ENCODE results near the gene ALCAM. TPM values are rescaled to one million over a fixed set of nuclear protein-coding genes. Genes with fewer than 3 reads are reported as not detected.

Gene ALCAM
- total RNA-seq, 4 donors from 2014 or later = 23.9 to 45.2 (median 40.5) TPM

DNA sequence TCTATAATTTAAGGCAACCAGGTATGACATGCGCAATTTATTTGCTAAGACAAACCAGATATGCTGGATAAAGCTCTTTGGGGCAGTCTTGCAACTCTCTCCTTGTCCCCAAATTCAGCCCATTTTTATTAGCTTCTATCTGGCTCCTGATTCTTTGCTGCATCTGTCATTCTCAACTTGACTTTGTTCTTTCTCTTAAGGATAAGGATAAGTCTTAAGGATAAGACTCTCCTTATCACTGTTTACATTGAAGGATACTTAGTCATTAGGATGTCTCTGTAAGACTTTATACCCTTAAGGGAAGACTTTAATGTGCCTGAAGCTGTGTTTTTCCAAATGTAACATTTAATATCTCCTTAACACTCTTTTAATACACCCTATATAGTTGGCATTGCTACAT lies 49.2 kb downstream of the ALCAM start:
- Histone ChIP-seq H3K27ac (no peak overlapping the region), H3K4me3 (no peak overlapping the region), H3K36me3 (no peaks in the 10 kb centered on the region), H3K4me1 (no peaks in the 10 kb centered on the region), H3K9me3 (no peaks in the 10 kb centered on the region), H3K27me3 (no peaks in the 10 kb centered on the region)
- DNase-seq (ENCODE audit: low spot score in 2 of 2) = no peak
- 98 to 100% methylated on average over 1 of the region's 1 CpG for WGBS, 2 donors
- no peak for TF ChIP-seq CTCF (IDR thresholded peaks at IDR 0.05)

- Histone ChIP-seq H3K4me3 (no peak overlapping the region), H3K4me1 (no peaks in the 10 kb centered on the region), H3K27me3 (no peaks in the 10 kb centered on the region), H3K9me3 (no peaks in the 10 kb centered on the region), H3K27ac (no peak overlapping the region), H3K36me3 (no peaks in the 10 kb centered on the region)
- WGBS, 2 donors = 80 to 83% methylated on average over 3 of the region's 3 CpGs
- no peak for TF ChIP-seq CTCF (IDR thresholded peaks at IDR 0.05)
- TF ChIP-seq EP300 (IDR thresholded peaks at IDR 0.05) = no peak
- TF ChIP-seq POLR2A (IDR thresholded peaks at IDR 0.05) = no peak
- no peak for DNase-seq (ENCODE audit: low spot score in 2 of 2)
Observed at GRCh38 chr3:105417525-105418289, 51.0 kb downstream of the ALCAM start.

DNA sequence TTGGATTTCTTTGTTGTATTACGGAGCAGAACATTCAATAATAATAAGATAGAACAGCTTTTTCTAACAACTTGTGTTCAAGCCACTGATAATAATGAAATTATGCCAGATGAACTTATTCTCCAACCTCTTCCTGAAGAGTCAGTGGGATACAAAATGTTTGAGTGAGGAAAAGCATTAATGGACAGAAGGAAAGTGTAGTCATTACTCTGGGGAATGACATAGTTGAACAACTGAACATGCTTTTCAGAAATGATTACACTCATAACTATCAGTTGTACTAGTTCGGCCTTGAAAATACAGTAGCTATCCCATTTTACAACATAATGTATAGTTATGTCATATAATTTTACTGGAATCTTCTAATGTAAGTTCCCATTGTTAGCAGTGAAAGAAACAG lies 55.9 kb downstream of the ALCAM start:
- Histone ChIP-seq H3K36me3 (no peaks in the 10 kb centered on the region), H3K27me3 (no peaks in the 10 kb centered on the region), H3K4me3 (no peak overlapping the region), H3K27ac (no peak overlapping the region), H3K4me1 (no peaks in the 10 kb centered on the region), H3K9me3 (no peaks in the 10 kb centered on the region)
- no peak for DNase-seq (ENCODE audit: low spot score in 2 of 2)
- WGBS, 2 donors = 67 to 78% methylated on average over 2 of the region's 2 CpGs
- TF ChIP-seq POLR2A (IDR thresholded peaks at IDR 0.05) = no peak
- TF ChIP-seq CTCF (IDR thresholded peaks at IDR 0.05) = no peak
- no peak for TF ChIP-seq EP300 (IDR thresholded peaks at IDR 0.05)

- Histone ChIP-seq H3K27ac (no peak overlapping the region), H3K4me3 (no peak overlapping the region), H3K9me3 (no peaks in the 10 kb centered on the region), H3K36me3 (no peaks in the 10 kb centered on the region), H3K4me1 (no peaks in the 10 kb centered on the region), H3K27me3 (no peaks in the 10 kb centered on the region)
- DNase-seq (ENCODE audit: low spot score in 2 of 2) = no peak
- 70 to 72% methylated on average over 2 of the region's 2 CpGs for WGBS, 2 donors
- no peak for TF ChIP-seq CTCF (IDR thresholded peaks at IDR 0.05)
- TF ChIP-seq EP300 (IDR thresholded peaks at IDR 0.05) = no peak
- TF ChIP-seq POLR2A (IDR thresholded peaks at IDR 0.05) = no peak
Observed at GRCh38 chr3:105423397-105423796, 56.7 kb downstream of the ALCAM start.

GRCh38 chr3:105424412-105425152 lies 57.9 kb downstream of the ALCAM start:
- no peak for DNase-seq (ENCODE audit: low spot score in 2 of 2)
- Histone ChIP-seq H3K9me3 (no peaks in the 10 kb centered on the region), H3K4me1 (no peaks in the 10 kb centered on the region), H3K36me3 (no peaks in the 10 kb centered on the region), H3K27ac (no peak overlapping the region), H3K27me3 (no peaks in the 10 kb centered on the region), H3K4me3 (no peak overlapping the region)
- 49 to 70% methylated on average over 2 of the region's 2 CpGs for WGBS, 2 donors
- no peak for TF ChIP-seq POLR2A (IDR thresholded peaks at IDR 0.05)
- TF ChIP-seq CTCF (IDR thresholded peaks at IDR 0.05) = no peak
- no peak for TF ChIP-seq EP300 (IDR thresholded peaks at IDR 0.05)
